SK-N-MC (cell line): ENCODE measurements around the gene KCNK15.

Source experiments
- EZH2 ChIP-seq: fragments of 200-600 bp; sonication (generic); IDR thresholded peaks from one replicate; pipeline ENCODE4 v1.6.1; 2017; ENCODE audit warnings: antibody characterized with exemption
- FOXP2 ChIP-seq: optimal IDR thresholded peaks from 2 replicates; pipeline ENCODE3; 2011; ENCODE audit warnings: mild to moderate bottlenecking, moderate library complexity; ENCODE audit not compliant: insufficient read depth; ENCODE audit errors: extremely low read length, control extremely low read depth
- POLR2AphosphoS5 ChIP-seq: IDR thresholded peaks from 2 replicates; pipeline ENCODE4 v1.6.1; 2012; ENCODE audit warnings: mild to moderate bottlenecking, low read depth, low read length, borderline replicate concordance

- TF ChIP-seq POLR2AphosphoS5 (no peak), FOXP2 (no peak), EZH2 (no peak)
Measured at GRCh38 chr20:44734938-44735337, 10.7 kb upstream of the KCNK15 start.
